ENCODE measurements around the gene TMEM132C. TPM values are rescaled to one million over a fixed set of nuclear protein-coding genes. Genes with fewer than 3 reads are reported as not detected.
"Not testable (repeated sequence)": the region's sequence is repeated elsewhere in the genome, so short reads cannot be mapped to it uniquely, and the experiment has no call there.

The TMEM132C gene
- polyA plus RNA-seq, 6 donors from 2014 or later = not detected

DNA sequence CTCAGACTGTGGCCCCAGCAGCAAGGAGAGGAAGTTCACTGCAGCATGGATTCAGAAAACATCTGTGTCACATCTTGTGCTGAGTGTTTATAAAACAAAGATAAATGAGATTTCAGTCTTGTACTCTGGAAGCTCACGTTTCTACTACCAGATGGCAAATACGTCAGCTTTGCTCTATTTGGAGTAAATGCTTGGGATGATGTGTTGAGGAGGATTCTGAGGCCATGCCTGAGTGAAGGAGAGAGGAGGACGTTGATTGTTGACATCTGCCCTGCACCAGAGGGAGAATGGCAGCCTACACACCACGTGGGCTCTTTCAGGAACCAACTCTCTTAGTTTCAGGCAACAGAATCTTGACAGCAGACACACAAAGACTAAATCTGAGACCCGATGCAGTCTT lies 188.9 kb downstream of the TMEM132C start:
- no peak for ATAC-seq (ENCODE audit: low read depth in 2 of 2)
- no peaks in the 10 kb centered on the region for H3K4me1 Mint-ChIP-seq
- no peak for DNase-seq
- no peaks in the 10 kb centered on the region for H3K27me3 Mint-ChIP-seq
- H3K4me3 Mint-ChIP-seq = no peak overlapping the region
- H3K9me3 Mint-ChIP-seq = peaks cover 0 to 15% (median 7%) of the 10 kb centered on the region in 7 donors
- no peaks in the 10 kb centered on the region for H3K36me3 Mint-ChIP-seq
- no peak overlapping the region for H3K27ac Mint-ChIP-seq

DNA sequence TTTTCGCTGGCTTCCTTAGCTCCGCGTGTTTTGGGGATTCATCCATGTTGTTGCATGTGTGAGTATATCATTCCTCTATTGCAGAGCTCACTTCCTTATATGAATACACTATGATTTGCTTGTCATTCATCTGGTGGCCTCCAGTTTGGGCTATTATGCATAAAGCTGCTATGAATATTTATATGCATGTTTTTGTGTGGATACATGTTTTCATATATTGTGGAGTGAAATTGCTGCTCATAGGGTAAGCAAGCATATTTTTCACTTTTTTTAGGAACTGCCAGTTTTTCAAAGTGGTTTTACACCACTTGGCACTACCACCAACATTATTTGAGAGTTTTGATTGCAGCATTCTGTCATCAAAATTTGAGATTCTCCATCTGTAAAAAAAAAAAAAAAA lies 190.0 kb downstream of the TMEM132C start:
- no peak for ATAC-seq (ENCODE audit: low read depth in 2 of 2)
- Mint-ChIP-seq H3K27me3 (no peaks in the 10 kb centered on the region), H3K27ac (no peak overlapping the region), H3K4me3 (no peak overlapping the region), H3K4me1 (no peaks in the 10 kb centered on the region), H3K9me3 (peaks cover 0 to 19% (median 7%) of the 10 kb centered on the region in 7 donors), H3K36me3 (no peaks in the 10 kb centered on the region)
- no peak for DNase-seq

DNA sequence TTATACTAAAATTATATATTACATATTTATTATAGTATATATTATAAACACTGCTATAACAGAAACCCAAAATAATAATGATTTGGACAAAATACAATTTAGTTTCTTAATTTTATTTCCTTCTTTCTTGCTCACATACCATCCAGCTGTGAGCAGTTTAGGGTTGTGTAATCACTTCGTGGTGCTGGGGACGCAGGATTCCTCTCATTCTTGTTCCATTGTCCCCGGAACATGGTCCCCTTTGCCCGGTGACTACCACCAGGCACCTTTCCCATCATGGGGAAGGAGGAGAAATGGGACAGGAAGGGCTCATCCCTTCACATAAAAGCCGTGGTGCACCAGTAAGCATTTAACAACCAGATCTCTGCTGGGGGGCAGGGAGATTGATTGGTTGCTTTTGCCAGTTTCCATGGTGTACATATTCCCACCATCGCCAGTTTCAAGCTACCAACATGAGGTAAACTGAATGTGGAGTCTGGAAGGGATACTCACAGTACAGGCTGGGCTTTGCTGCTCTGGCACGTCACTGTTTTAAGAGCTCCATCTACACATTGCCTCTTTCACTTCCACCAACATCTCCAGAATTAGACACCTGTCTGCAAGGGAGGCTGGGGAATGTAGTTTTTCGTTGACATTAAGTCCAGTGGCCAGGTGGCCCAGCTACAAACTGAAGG lies 191.5 kb downstream of the TMEM132C start:
- DNase-seq (no peak), ATAC-seq (ENCODE audit: low read depth in 2 of 2) (no peak)
- H3K27me3 Mint-ChIP-seq = no peaks in the 10 kb centered on the region
- H3K36me3 Mint-ChIP-seq = no peaks in the 10 kb centered on the region
- H3K4me1 Mint-ChIP-seq = no peaks in the 10 kb centered on the region
- peaks cover 0 to 19% (median 7%) of the 10 kb centered on the region in 7 donors for H3K9me3 Mint-ChIP-seq
- no peak overlapping the region for H3K4me3 Mint-ChIP-seq
- H3K27ac Mint-ChIP-seq = no peak overlapping the region

DNA sequence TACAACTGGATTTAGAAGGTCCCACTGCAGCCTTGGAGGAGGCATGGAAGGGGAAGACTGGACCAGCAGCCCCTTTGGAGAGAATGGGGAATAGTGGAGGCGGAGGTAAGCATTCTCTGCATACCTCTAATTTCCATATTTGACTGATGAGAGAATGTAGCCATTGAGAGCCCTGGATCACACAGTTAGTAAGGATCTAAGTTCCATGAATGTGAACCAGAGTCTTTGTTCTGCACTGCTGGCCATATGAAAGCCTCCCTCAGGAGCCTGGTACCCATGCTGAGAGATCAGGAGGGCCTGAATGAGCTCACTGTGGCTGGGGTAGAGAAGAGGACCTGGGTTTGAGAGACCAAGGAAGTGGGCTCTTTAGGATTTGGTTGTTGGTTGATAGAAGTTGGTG lies 192.1 kb downstream of the TMEM132C start:
- Mint-ChIP-seq H3K4me3 (no peak overlapping the region), H3K9me3 (peaks cover 0 to 19% (median 8%) of the 10 kb centered on the region in 7 donors), H3K27ac (peak overlapping the region in 1 of 6 donors; percentile 45), H3K36me3 (no peaks in the 10 kb centered on the region), H3K4me1 (no peaks in the 10 kb centered on the region), H3K27me3 (no peaks in the 10 kb centered on the region)
- ATAC-seq (ENCODE audit: low read depth in 2 of 2) (no peak), DNase-seq (no peak)

DNA sequence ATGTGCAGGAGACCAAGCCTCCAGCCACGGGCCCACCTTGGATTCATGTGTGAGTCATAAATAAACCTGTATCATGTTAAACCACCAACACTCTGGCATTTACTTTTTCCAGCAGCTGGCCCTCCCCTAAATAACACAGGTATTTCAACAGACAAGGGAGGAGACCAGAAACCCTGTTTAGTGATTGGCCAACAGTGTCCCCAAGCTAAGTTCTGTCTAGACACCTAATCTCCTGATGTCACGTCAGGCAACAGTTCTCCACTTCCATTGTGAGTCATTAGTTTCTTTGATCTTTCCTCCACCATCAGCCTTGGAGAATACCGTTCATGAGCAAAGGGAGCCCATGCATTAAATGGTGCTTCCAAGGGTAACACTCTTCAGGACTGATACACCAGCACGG lies 196.9 kb downstream of the TMEM132C start:
- Mint-ChIP-seq H3K9me3 (peaks cover 0 to 14% (median 5%) of the 10 kb centered on the region in 7 donors), H3K27ac (no peak overlapping the region), H3K4me3 (no peak overlapping the region), H3K27me3 (no peaks in the 10 kb centered on the region), H3K36me3 (no peaks in the 10 kb centered on the region), H3K4me1 (no peaks in the 10 kb centered on the region)
- ATAC-seq (ENCODE audit: low read depth in 2 of 2) (no peak), DNase-seq (no peak)

DNA sequence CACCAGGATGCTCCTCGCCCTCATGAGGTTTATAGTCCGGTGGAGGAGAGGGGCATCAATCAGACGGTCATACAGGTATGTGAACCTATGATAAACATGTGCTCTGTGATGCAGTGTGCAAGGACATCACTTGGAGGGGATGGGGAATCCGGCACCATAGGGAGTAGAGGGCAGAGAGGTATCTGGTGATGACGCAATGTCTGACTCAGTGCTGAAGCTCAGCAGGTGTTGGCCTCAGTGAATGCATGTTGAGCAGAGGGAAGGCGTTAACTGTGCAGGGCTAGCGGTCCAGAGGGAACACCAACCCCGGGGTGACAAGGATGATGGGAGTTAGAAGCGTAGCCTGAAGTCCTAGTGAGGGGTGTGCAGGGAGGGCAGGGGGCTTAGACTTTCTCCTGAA lies 200.9 kb downstream of the TMEM132C start:
- no peak overlapping the region for H3K4me3 Mint-ChIP-seq
- DNase-seq = no peak
- H3K36me3 Mint-ChIP-seq = peaks cover 0 to under 1% of the 10 kb centered on the region in 2 donors
- no peaks in the 10 kb centered on the region for H3K27me3 Mint-ChIP-seq
- ATAC-seq (ENCODE audit: low read depth in 2 of 2) = no peak
- H3K9me3 Mint-ChIP-seq = peaks cover 0 to 5% (median 2%) of the 10 kb centered on the region in 7 donors
- peak overlapping the region in 1 of 6 donors; percentile 12 for H3K27ac Mint-ChIP-seq
- H3K4me1 Mint-ChIP-seq = no peaks in the 10 kb centered on the region

DNA sequence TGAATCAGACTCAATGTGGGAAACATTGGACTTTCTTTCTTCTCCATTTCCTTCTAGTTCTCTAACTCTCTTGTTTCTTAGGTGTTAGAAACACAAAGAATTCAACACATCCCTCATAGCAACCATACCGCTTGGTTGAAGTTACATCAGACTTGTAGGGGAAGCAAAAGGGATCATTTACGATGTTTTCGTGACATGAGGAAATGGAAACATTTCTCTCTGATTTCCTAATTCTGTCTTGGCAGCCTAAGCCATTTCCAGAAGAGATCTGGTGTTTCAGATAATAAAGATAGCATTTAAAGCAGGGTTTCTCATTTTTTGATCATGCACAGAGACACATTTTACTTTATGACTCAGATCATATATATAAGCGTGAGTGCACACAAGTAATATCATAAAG lies 202.0 kb downstream of the TMEM132C start:
- no peak for ATAC-seq (ENCODE audit: low read depth in 2 of 2)
- Mint-ChIP-seq H3K27ac (no peak overlapping the region), H3K27me3 (peaks cover 0 to 8% (median 6%) of the 10 kb centered on the region in 3 donors), H3K4me1 (no peaks in the 10 kb centered on the region), H3K4me3 (no peak overlapping the region), H3K36me3 (peaks cover 0 to 11% of the 10 kb centered on the region in 2 donors), H3K9me3 (peaks cover 8 to 10% (median 8%) of the 10 kb centered on the region in 7 donors)
- DNase-seq = no peak

DNA sequence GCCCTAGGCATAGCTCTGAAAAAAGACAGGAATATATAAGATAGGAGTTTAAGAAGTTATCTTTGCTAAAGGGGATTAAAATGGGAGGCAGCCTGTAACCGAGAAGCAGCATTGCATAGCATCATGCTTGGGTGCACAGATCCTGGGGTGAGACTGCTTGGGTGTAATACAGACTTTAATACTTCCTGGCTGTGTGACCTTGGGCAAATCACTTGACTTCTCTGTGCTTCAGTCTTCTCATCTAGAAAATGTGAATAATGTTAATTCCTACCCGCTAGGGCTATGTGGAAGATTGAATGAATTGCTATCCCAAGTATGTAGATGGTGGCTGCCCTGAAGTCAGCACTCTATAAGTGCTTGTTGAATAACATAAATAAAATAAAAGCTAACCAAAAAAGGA lies 204.5 kb downstream of the TMEM132C start:
- H3K4me1 Mint-ChIP-seq = no peaks in the 10 kb centered on the region
- H3K36me3 Mint-ChIP-seq = peaks cover 0 to 11% of the 10 kb centered on the region in 2 donors
- no peak for DNase-seq
- no peak for ATAC-seq (ENCODE audit: low read depth in 2 of 2)
- peaks cover 0 to 8% (median 6%) of the 10 kb centered on the region in 3 donors for H3K27me3 Mint-ChIP-seq
- H3K27ac Mint-ChIP-seq = no peak overlapping the region
- no peak overlapping the region for H3K4me3 Mint-ChIP-seq
- peaks cover 8 to 10% (median 9%) of the 10 kb centered on the region in 7 donors for H3K9me3 Mint-ChIP-seq

DNA sequence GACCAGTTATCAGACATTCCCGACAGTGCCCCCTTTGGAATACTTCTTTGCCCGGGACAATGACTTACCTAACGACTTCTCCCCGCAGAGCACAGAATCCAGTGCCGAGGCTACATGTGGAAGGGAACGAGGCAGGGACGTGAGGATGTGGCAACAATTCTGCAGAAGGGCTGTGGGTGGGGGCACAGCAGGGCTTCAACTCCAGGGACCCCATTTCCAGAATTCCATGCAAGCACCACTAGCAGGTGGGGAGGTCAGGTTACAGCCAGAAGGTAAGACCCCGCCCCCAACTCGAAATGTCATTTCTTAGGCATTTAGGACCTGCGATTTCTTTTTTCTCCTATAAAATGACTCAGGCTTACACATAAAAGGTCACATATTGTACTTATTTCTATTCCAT lies 207.9 kb downstream of the TMEM132C start:
- no peak for ATAC-seq (ENCODE audit: low read depth in 2 of 2)
- Mint-ChIP-seq H3K9me3 (peaks cover 8 to 13% (median 10%) of the 10 kb centered on the region in 7 donors), H3K27me3 (peaks cover 0 to 8% (median 6%) of the 10 kb centered on the region in 3 donors), H3K36me3 (peaks cover 0 to 11% of the 10 kb centered on the region in 2 donors), H3K27ac (no peak overlapping the region), H3K4me1 (no peaks in the 10 kb centered on the region), H3K4me3 (no peak overlapping the region)
- DNase-seq = no peak

DNA sequence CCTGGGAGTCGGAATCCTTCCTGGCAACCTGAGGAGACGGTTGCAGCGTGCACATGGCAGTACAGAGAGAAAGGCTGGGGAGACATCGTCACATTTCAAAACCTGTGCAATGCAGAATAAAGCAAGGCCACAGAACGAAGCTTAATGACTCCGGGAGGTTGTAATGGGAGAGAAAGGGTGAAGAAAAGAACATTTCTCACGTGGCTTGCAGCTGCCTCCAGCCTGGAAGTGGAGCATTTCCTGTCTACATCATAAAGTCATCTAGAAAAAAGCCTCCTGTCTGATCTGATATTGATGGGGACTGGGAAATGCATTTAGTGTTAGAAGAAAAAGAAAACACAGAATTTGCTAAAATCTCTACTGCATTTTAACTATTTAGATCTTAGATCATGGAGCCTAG lies 209.3 kb downstream of the TMEM132C start:
- peaks cover 0 to 11% of the 10 kb centered on the region in 2 donors for H3K36me3 Mint-ChIP-seq

DNA sequence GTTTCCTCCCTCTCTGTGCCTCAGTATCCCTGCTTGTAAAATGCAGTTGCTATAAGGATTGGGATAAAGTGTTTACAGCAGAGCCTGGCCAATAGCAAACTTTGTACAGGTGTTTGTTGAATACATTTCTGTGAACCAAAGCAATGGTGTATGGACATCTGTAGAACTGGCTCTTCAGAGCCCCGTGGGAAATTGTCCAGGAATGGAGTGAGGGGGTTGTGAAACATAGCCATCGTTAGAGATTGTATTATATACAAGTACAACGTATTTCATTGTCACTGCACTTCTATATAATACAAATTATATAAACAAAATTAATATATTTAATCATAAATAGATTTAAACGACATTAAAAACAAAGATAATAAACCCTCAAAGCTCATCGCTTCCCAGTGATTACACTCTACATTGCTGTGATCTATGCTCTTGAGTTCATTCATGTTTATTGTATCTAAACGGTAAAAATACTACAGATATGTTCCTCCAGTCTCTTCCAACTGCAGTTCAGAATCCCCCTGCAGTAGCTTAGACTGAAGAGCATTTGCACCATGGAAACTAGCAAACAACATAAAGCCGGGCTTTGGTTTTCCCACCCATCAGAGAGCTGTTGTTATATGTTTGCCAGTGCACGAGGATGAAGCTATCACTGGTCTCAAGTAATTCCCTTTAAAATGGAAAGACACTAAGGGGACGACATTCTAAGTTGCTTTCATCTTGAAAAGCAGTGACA lies 216.7 kb downstream of the TMEM132C start:
- no peaks in the 10 kb centered on the region for H3K36me3 Mint-ChIP-seq
- peaks cover 0 to 7% (median 0%) of the 10 kb centered on the region in 7 donors for H3K9me3 Mint-ChIP-seq
- DNase-seq (no peak), ATAC-seq (ENCODE audit: low read depth in 2 of 2) (no peak)
- peaks cover 0 to 8% (median 3%) of the 10 kb centered on the region in 3 donors for H3K27me3 Mint-ChIP-seq
- no peaks in the 10 kb centered on the region for H3K4me1 Mint-ChIP-seq
- H3K27ac Mint-ChIP-seq = no peak overlapping the region
- no peak overlapping the region for H3K4me3 Mint-ChIP-seq

More for the DNA sequence above, 209.3 kb downstream of the TMEM132C start:
- Mint-ChIP-seq H3K9me3 (peaks cover 7 to 13% (median 9%) of the 10 kb centered on the region in 7 donors), H3K27me3 (peaks cover 0 to 8% (median 6%) of the 10 kb centered on the region in 3 donors), H3K27ac (no peak overlapping the region), H3K4me3 (no peak overlapping the region), H3K4me1 (no peaks in the 10 kb centered on the region)
- DNase-seq (no peak), ATAC-seq (ENCODE audit: low read depth in 2 of 2) (no peak)

DNA sequence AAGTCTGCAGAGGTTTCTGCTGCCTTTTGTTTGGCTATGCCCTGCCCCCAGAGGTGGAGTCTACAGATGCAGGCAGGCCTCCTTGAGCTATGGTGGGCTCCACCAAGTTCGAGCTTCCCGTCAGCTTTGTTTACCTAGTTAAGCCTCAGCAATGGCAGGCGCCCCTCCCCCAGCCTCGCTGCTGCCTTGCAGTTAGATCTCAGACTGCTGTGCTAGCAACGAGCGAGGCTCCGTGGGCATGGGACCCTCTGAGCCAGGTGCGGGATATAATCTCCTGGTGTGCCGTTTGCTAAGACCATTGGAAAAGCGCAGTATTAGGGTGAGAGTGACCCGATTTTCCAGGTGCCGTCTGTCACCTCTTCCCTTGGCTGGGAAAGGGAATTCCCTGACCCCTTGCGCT lies 230.4 kb downstream of the TMEM132C start:
- not testable (repeated sequence) for H3K36me3 Mint-ChIP-seq

DNA sequence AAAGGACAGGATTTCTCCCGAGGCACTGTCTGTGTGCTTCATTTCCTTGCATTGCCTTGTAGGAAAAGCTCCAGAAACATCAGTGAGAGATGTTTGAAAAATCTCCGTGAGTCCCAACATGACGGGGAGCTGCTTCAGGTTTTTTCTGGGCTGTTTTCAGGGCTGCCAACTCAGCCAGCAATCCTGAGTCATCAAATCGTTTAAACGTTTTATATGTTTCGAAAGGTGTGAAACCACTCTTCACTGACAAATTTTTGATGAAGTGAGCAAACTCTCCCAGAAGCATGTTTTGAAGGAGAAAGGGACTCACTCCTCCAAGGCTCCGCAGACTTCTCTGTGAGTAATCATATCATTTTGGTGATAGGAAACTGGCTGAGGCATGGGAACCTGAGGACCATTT lies 240.5 kb downstream of the TMEM132C start:
- DNase-seq (no peak), ATAC-seq (ENCODE audit: low read depth in 2 of 2) (no peak)
- H3K27ac Mint-ChIP-seq = no peak overlapping the region
- H3K9me3 Mint-ChIP-seq = peaks cover 0 to 21% (median 10%) of the 10 kb centered on the region in 7 donors
- no peaks in the 10 kb centered on the region for H3K27me3 Mint-ChIP-seq
- H3K4me1 Mint-ChIP-seq = no peaks in the 10 kb centered on the region
- H3K4me3 Mint-ChIP-seq = no peak overlapping the region
- no peaks in the 10 kb centered on the region for H3K36me3 Mint-ChIP-seq

More for the DNA sequence above, 230.4 kb downstream of the TMEM132C start:
- ATAC-seq (ENCODE audit: low read depth in 2 of 2); H3K27ac Mint-ChIP-seq; H3K27me3 Mint-ChIP-seq; H3K4me1 Mint-ChIP-seq; H3K4me3 Mint-ChIP-seq; DNase-seq: not testable (repeated sequence)
- peaks cover 7 to 18% (median 14%) of the 10 kb centered on the region in 7 donors for H3K9me3 Mint-ChIP-seq

DNA sequence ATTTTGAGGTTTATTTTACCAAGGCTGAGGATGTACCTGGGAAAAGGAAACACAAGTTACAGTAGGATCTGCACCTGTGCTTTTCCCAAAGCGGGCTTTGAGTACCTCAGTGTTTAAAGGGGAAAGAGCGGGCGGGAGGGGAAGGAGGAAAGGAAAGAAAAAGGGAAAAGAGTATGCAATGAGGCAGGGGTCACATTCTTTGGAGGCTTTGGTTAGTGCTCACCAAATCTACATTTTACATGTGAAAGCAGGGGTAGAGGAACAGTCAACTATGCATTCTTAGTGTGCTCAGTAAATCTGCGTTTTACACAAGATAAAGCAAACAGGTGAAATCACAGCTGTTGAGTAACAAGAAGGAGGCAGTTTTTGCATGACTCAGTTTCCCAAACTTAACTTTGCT lies 242.2 kb downstream of the TMEM132C start:
- Mint-ChIP-seq H3K27me3 (no peaks in the 10 kb centered on the region), H3K4me1 (no peaks in the 10 kb centered on the region), H3K9me3 (peaks cover 4 to 21% (median 12%) of the 10 kb centered on the region in 7 donors), H3K27ac (peak overlapping the region in 1 of 6 donors; percentile 27), H3K36me3 (no peaks in the 10 kb centered on the region), H3K4me3 (no peak overlapping the region)
- ATAC-seq (ENCODE audit: low read depth in 2 of 2) (no peak), DNase-seq (no peak)

All from naive B cell (primary cell).